ENCODE data around the gene ASS1.

The ASS1 gene

GRCh38 chr9:130422546-130422945, 22.2 kb upstream of the ASS1 start:
- H3K27me3 ChIP-seq (ENCODE audit: insufficient read depth, low read length, poor library complexity): no peaks in the 10 kb centered on the region
- H3K79me2 ChIP-seq (ENCODE audit: insufficient read depth, low read length): no peaks in the 10 kb centered on the region
- no peak overlapping the region for H3K9ac ChIP-seq (ENCODE audit: low read depth, low read length)
- ATAC-seq (ENCODE audit: insufficient read depth, low read depth) (no peak), DNase-seq (no peak)
- H3K36me3 ChIP-seq (ENCODE audit: insufficient read depth, low read length): no peaks in the 10 kb centered on the region
- no peak for TF ChIP-seq CTCF (IDR thresholded peaks at IDR 0.05; ENCODE audit: borderline replicate concordance, extremely low read depth, low read length, poor library complexity, severe bottlenecking)
- TF ChIP-seq EZH2 (IDR thresholded peaks at IDR 0.05; ENCODE audit: borderline replicate concordance, low read depth, low read length, severe bottlenecking): no peak
- H3K9me3 ChIP-seq (ENCODE audit: insufficient read depth, low read length, severe bottlenecking): no peaks in the 10 kb centered on the region
- no peak overlapping the region for H2AFZ ChIP-seq (ENCODE audit: low read depth, low read length)
- no peaks in the 10 kb centered on the region for H3K4me1 ChIP-seq (ENCODE audit: insufficient read depth, low read length)
- no peaks in the 10 kb centered on the region for H4K20me1 ChIP-seq (ENCODE audit: insufficient read depth, low read length)
- H3K4me2 ChIP-seq (ENCODE audit: insufficient read depth, low read length): no peak overlapping the region
- no peak overlapping the region for H3K4me3 ChIP-seq (ENCODE audit: low read depth in 1 of 2, low read length in 2 of 2)
- no peak overlapping the region for H3K27ac ChIP-seq (ENCODE audit: low read length)

GRCh38 chr9:130423272-130423671, 21.5 kb upstream of the ASS1 start:
- no peak overlapping the region for H3K4me3 ChIP-seq (ENCODE audit: low read depth in 1 of 2, low read length in 2 of 2)
- H3K9ac ChIP-seq (ENCODE audit: low read depth, low read length): no peak overlapping the region
- no peaks in the 10 kb centered on the region for H3K36me3 ChIP-seq (ENCODE audit: insufficient read depth, low read length)
- no peaks in the 10 kb centered on the region for H3K4me1 ChIP-seq (ENCODE audit: insufficient read depth, low read length)
- no peaks in the 10 kb centered on the region for H3K79me2 ChIP-seq (ENCODE audit: insufficient read depth, low read length)
- TF ChIP-seq CTCF (IDR thresholded peaks at IDR 0.05; ENCODE audit: borderline replicate concordance, extremely low read depth, low read length, poor library complexity, severe bottlenecking): no peak
- TF ChIP-seq EZH2 (IDR thresholded peaks at IDR 0.05; ENCODE audit: borderline replicate concordance, low read depth, low read length, severe bottlenecking): no peak
- no peak overlapping the region for H2AFZ ChIP-seq (ENCODE audit: low read depth, low read length)
- H3K4me2 ChIP-seq (ENCODE audit: insufficient read depth, low read length): no peak overlapping the region
- H3K27me3 ChIP-seq (ENCODE audit: insufficient read depth, low read length, poor library complexity): no peaks in the 10 kb centered on the region
- no peaks in the 10 kb centered on the region for H4K20me1 ChIP-seq (ENCODE audit: insufficient read depth, low read length)
- H3K9me3 ChIP-seq (ENCODE audit: insufficient read depth, low read length, severe bottlenecking): no peaks in the 10 kb centered on the region
- no peak for ATAC-seq (ENCODE audit: insufficient read depth, low read depth)
- DNase-seq: no peak
- H3K27ac ChIP-seq (ENCODE audit: low read length): no peak overlapping the region

GRCh38 chr9:130424595-130425454, 19.9 kb upstream of the ASS1 start:
- Histone ChIP-seq H3K4me1 (ENCODE audit: insufficient read depth, low read length) (no peaks in the 10 kb centered on the region), H3K9ac (ENCODE audit: low read depth, low read length) (no peak overlapping the region)
- ATAC-seq (ENCODE audit: insufficient read depth, low read depth): no peak

More at GRCh38 chr9:130424595-130425454, 19.9 kb upstream of the ASS1 start:
- no peak overlapping the region for H3K27ac ChIP-seq (ENCODE audit: low read length)
- no peak overlapping the region for H3K4me2 ChIP-seq (ENCODE audit: insufficient read depth, low read length)
- no peak overlapping the region for H2AFZ ChIP-seq (ENCODE audit: low read depth, low read length)
- no peaks in the 10 kb centered on the region for H3K27me3 ChIP-seq (ENCODE audit: insufficient read depth, low read length, poor library complexity)
- no peaks in the 10 kb centered on the region for H4K20me1 ChIP-seq (ENCODE audit: insufficient read depth, low read length)
- H3K4me3 ChIP-seq (ENCODE audit: low read depth in 1 of 2, low read length in 2 of 2): no peak overlapping the region
- no peaks in the 10 kb centered on the region for H3K79me2 ChIP-seq (ENCODE audit: insufficient read depth, low read length)
- TF ChIP-seq CTCF (IDR thresholded peaks at IDR 0.05; ENCODE audit: borderline replicate concordance, extremely low read depth, low read length, poor library complexity, severe bottlenecking): no peak
- TF ChIP-seq EZH2 (IDR thresholded peaks at IDR 0.05; ENCODE audit: borderline replicate concordance, low read depth, low read length, severe bottlenecking): no peak
- H3K9me3 ChIP-seq (ENCODE audit: insufficient read depth, low read length, severe bottlenecking): no peaks in the 10 kb centered on the region
- no peak for DNase-seq
- no peaks in the 10 kb centered on the region for H3K36me3 ChIP-seq (ENCODE audit: insufficient read depth, low read length)
